ENCODE data around the gene MTSS2.

DNA sequence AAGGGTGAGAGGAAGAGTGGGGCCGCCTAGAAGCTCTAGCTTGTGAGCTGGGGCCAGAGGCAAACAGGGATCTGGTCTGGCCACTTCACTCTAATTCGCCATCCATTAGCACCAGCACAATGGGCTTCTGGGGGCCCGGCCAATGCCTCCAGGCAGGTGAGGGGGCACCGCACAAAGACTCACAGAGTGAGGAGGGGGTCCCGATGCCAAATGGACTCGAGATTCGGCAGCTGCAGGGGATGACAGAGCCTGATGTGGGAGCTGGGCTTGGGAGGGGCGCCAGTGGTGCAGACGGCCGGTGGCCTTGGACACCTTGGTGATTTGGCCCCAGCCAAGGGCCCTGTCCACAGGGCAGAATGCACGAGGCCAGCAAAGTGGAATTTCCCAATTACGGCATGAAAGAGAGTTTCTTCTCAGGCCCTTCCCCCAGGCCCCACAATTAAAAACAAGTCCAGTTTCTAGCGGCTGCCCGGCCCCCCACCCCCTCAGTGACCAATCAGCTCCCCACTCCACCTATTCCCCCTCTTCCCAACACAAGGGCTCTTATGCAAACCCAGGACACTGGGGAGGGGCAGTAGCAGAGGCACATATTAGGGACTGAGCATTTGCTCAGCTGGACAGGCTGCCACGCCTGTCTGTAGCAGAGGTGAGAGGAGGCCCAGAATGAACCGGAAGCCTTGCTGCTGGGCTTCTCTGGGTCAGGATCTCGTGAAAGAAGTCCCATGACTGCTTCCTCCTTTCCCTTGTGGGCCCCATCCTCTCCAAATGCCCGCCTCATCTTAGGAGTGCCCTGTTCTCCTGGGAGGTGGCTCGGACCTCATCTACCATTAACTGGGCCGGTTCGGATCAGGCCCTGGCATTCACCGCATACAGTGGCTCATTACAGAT lies 39.4 kb upstream of the MTSS2 start:
- TF ChIP-seq, protein P1, sequence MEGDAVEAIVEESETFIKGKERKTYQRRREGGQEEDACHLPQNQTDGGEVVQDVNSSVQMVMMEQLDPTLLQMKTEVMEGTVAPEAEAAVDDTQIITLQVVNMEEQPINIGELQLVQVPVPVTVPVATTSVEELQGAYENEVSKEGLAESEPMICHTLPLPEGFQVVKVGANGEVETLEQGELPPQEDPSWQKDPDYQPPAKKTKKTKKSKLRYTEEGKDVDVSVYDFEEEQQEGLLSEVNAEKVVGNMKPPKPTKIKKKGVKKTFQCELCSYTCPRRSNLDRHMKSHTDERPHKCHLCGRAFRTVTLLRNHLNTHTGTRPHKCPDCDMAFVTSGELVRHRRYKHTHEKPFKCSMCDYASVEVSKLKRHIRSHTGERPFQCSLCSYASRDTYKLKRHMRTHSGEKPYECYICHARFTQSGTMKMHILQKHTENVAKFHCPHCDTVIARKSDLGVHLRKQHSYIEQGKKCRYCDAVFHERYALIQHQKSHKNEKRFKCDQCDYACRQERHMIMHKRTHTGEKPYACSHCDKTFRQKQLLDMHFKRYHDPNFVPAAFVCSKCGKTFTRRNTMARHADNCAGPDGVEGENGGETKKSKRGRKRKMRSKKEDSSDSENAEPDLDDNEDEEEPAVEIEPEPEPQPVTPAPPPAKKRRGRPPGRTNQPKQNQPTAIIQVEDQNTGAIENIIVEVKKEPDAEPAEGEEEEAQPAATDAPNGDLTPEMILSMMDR (IDR thresholded peaks at IDR 0.05; ENCODE audit: insufficient read depth, low read length, poor library complexity, severe bottlenecking) = no peak
- no peak for TF ChIP-seq EZH2phosphoT487 (conservative IDR thresholded peaks at IDR 0.05; ENCODE audit: low read length)
